Prostate gland (tissue), 2 donors: ENCODE measurements around the gene PLEK.

Experiments used
- CTCF ChIP-seq, 4 experiments: fragments of 200-600 bp in 2 of 4; fragments of 450-650 bp in 2 of 4; sonication (generic) in 2 of 4; IDR thresholded peaks; 1 replicate in 3 of 4; 2 replicates in 1 of 4; pipeline ENCODE4 v1.5.1; 2016 to 2019; ENCODE audit warnings: antibody characterized with exemption in 4 of 4, mild to moderate bottlenecking in 2 of 4, moderate library complexity in 2 of 4
- POLR2A ChIP-seq: fragments of 450-650 bp; IDR thresholded peaks from one replicate; pipeline ENCODE4 v1.6.1; 2016; ENCODE audit warnings: antibody characterized with exemption, mild to moderate bottlenecking
- POLR2AphosphoS5 ChIP-seq: sonication (generic); formaldehyde crosslinking; IDR thresholded peaks from one replicate; pipeline ENCODE4 v1.6.1; 2017; ENCODE audit warnings: antibody characterized with exemption

GRCh38 chr2:68423966-68424650, 59.0 kb downstream of the PLEK start:
- TF ChIP-seq CTCF (IDR thresholded peaks at IDR 0.05) = no peak
- no peak for TF ChIP-seq POLR2AphosphoS5
- no peak for TF ChIP-seq POLR2A
